Gastrocnemius medialis (tissue), 4 donors: ENCODE measurements around the gene PRIM2.
"Not testable (repeated sequence)": the region's sequence is repeated elsewhere in the genome, so short reads cannot be mapped to it uniquely, and the experiment has no call there.

Experiments used
- POLR2A ChIP-seq, 2 donors: fragments of 450-650 bp; IDR thresholded peaks; one replicate each; pipeline ENCODE4 v1.6.1; 2017; ENCODE audit warnings: antibody characterized with exemption in 2 of 2, mild to moderate bottlenecking in 2 of 2, moderate library complexity in 2 of 2
- TF ChIP-seq, protein P1 (sequence below), 5 experiments: fragments of 450-650 bp in 3 of 5; fragments of 200-600 bp in 2 of 5; sonication (generic) in 2 of 5; IDR thresholded peaks in 4 of 5; conservative IDR thresholded peaks in 1 of 5; 1 replicate in 4 of 5; 2 replicates in 1 of 5; pipeline ENCODE4 v1.5.1; 2016 to 2019; ENCODE audit warnings: antibody characterized with exemption in 5 of 5, mild to moderate bottlenecking in 3 of 5, moderate library complexity in 3 of 5

DNA sequence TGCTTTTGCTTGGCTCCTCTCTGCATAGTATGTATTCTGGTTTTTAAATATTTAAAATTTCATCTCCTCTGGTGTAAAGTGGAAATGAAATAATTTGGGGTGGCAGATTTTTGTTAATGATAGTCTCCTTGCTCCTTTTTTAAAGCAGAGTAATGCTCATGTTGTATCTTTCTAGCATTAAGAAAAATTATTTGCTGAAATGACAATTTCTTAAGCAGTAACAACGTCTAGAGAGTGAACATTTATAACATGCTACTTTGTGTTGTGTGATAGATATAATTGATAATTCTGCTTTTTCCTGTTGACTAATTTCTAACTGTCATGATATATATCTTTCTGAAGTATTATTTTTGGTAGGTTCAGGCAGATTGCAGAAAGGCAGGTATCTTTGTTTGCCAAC, 127.4 kb downstream of the PRIM2 start:
- not testable (repeated sequence) for TF ChIP-seq POLR2A (IDR thresholded peaks at IDR 0.05)
- TF ChIP-seq, protein P1, sequence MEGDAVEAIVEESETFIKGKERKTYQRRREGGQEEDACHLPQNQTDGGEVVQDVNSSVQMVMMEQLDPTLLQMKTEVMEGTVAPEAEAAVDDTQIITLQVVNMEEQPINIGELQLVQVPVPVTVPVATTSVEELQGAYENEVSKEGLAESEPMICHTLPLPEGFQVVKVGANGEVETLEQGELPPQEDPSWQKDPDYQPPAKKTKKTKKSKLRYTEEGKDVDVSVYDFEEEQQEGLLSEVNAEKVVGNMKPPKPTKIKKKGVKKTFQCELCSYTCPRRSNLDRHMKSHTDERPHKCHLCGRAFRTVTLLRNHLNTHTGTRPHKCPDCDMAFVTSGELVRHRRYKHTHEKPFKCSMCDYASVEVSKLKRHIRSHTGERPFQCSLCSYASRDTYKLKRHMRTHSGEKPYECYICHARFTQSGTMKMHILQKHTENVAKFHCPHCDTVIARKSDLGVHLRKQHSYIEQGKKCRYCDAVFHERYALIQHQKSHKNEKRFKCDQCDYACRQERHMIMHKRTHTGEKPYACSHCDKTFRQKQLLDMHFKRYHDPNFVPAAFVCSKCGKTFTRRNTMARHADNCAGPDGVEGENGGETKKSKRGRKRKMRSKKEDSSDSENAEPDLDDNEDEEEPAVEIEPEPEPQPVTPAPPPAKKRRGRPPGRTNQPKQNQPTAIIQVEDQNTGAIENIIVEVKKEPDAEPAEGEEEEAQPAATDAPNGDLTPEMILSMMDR (IDR thresholded peaks at IDR 0.05 in 4 of 5, conservative IDR thresholded peaks at IDR 0.05 in 1 of 5) = not testable (repeated sequence)
